GM13977 (cell line): ENCODE measurements around the gene MPPED1.

Experiments
- DNase-seq: peaks from one replicate; pipeline ENCODE4 v3.0.0; 2012; ENCODE audit warnings: low spot score
- CTCF ChIP-seq: IDR thresholded peaks from 2 replicates; pipeline ENCODE4 v1.5.1; 2012; ENCODE audit warnings: mild to moderate bottlenecking, control low read depth; ENCODE audit not compliant: insufficient read depth; ENCODE audit errors: extremely low read depth, missing control alignments
- in situ Hi-C: fragments of 300-500 bp; cut with MboI; formaldehyde crosslinking; loops from one replicate; pipeline ENCODE4 v1.12.0; 2022; ENCODE audit warnings: low sequenced_read_pairs, low pct_unique_long_range_greater_than_20kb, mixed read lengths, inconsistent platforms; ENCODE audit not compliant: unreplicated experiment

The MPPED1 gene

DNA sequence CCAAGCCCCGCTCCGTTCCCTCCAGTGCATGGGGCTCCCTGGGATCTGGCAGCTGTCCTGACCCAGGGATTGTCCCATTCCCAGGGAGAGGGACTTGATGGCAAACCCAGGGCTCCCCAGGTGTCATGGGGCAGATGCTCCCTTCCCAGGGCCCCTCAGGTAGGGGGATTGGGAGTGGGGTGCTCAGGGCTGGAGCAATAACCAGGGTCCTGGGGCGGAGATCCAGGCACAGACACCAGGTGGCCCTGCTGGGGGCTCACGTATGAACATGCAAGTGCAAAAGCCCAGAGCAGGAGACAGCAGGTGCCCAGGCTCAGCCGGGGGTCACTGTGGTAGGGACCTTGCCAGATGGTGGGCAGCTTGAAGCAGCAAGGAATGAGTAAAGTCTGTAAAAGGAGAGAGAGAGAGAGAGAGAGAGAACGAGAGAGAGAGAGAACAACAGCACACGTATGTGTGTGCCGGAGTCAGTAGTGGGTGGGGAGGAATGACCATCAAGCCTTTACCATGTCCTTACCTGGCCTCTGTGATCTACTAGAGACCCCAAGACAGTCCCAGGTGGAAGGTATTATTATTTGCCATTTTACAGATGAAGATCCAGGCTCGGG lies 19.3 kb upstream of the MPPED1 start:
- in situ Hi-C loops: no loop called here
- DNase-seq: no peak
- TF ChIP-seq CTCF: no peak

GRCh38 chr22:43393132-43393843 lies 18.5 kb upstream of the MPPED1 start:
- in situ Hi-C loops: no loop called here
- no peak for DNase-seq
- TF ChIP-seq CTCF: no peak

DNA sequence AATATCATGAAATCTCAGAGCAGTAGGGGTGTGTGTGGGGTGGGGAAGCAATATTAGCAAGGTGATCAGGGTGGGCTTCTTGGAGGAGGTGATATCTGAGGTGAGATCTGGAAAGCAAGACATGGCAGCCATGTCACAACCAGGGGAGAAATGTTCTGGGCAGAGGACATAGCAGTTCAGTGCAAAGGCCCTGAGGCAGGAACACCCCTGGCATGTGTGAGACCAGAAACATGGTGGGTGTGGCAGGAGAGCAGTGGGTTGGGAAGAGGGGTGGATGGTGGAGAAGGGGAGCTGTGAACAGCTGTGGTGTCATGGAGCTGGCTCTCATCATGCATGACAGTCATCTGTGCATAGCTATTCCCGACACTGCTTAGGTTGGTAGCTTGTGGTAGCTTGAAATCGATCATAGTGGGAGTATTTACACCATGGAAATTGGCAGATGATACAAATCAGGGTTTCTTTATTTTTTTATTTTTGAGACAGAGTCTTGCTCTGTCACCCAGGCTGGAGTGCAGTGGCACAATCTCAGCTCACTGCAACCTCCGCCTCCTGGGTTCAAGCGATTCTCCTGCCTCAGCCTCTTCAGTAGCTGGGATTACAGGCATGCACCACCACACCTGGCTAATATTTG lies 17.9 kb upstream of the MPPED1 start:
- in situ Hi-C loops: no loop called here
- TF ChIP-seq CTCF: no peak
- DNase-seq: no peak

GRCh38 chr22:43395086-43395695 lies 16.6 kb upstream of the MPPED1 start:
- DNase-seq: no peak
- TF ChIP-seq CTCF: no peak
- in situ Hi-C loops: no loop called here

DNA sequence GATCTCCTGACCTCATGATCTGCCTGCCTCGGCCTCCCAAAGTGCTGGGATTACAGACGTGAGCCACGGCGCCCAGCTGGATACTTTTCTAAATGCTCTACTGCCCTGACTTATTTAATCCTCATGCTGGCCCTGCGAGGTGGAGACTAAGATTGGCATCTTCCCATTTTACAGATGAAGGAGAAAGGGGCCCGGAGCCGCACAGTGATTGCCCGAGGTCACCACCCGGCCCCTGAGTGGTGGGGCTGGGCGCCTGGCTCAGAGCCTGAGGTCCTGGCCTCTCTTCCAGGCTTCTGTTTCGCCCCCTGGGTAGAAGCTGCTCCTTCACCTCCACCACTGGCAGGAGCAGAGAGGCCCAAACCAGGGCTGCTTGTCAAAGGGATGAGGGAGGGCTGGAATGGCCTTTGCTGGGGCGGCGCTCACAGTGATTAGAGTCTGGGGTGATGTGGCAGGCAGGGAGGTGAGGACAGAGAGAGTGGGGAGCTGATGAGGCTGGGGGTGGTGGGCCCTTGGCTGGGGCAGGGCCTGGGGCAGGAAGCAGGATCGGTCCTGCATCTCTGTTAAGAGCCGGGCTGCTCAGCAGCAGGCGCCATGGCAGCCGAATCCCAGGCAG lies 15.4 kb upstream of the MPPED1 start:
- in situ Hi-C loops: no loop called here
- no peak for TF ChIP-seq CTCF

DNA sequence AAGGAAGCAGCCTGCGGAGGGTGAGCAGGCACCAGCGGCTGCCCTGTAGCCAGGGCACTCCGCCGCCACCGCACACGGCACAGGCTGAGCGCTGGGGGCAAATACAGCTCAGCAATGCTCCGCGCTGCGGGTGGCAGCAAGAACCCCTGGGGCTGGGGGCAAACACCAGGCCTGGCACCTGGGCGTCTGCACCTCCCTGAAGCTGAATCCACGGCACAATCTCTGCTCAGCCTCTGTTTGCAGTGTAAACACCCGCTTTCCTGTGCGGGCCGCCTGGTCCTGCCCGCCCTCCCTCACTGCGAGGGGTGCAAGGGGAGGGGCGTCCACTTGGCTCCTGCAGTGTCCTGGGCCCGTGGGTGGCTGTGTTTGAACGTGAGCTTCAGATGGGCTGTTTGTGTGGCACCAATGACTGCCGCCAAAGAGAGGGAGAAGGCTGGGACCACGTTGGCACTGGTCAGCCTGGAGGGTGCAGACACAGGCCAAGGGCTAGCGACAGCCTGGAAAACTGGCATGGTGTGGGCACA lies 14.8 kb upstream of the MPPED1 start:
- in situ Hi-C loops: no loop called here
- no peak for TF ChIP-seq CTCF
- DNase-seq: no peak

More for the DNA sequence above, 15.4 kb upstream of the MPPED1 start:
- DNase-seq: no peak
